Measurements from ENCODE around the gene DIO1.

Gene DIO1

DNA sequence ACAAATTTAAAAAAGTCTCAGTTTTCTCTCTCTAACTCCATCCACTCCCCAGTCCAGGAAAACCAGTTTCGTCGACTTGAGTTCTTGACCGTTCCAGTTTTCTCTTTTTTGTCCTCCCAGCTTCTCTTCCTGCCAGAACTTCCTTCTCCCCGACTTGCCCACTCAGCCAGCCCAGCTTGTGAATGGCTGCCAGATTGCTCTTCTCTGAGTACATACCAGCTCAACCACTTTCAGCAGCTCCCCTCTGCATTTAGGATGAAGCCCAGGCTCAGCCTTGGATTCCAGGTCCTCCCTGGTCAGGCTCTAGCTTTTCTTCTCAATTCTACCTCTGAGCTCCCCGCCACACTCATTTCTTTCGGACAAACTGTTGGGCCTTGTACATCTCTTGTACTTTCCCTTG lies 1.4 kb downstream of the DIO1 start:
- no peak for DNase-seq

DNA sequence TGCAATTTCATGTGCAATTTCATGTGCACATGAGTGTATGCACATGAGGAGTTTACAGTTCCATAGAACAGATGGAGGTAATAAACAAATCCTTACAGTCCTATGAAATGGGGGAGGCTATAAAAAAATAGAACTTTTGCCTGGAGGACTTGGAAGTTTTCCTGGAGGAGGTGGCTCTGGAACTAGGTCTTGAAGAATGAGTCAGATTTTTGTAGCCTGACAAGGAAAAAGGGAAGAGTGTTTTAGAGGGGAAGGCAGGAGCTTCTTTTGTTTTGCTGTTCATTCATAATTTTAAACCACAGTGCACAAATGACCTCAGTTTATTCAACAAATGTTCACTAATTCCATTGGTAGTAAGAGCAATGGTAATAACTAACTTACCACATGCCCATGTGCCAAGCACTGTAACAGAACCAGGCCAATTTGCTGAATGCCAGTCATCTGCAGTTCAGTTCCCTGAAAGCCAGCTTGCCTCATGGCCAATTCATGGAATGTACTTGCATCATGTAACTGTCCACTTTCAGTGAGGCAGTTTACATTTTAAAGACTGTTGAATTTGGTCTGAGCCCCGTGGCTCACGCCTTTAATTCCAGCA lies 2.7 kb downstream of the DIO1 start:
- DNase-seq: no peak

GRCh38 chr1:53899206-53899628 lies 5.2 kb downstream of the DIO1 start:
- DNase-seq: no peak

- DNase-seq: no peak
Measured at GRCh38 chr1:53899708-53900107, 5.7 kb downstream of the DIO1 start.

GRCh38 chr1:53902235-53903138 lies 8.5 kb downstream of the DIO1 start:
- no peak for DNase-seq

DNA sequence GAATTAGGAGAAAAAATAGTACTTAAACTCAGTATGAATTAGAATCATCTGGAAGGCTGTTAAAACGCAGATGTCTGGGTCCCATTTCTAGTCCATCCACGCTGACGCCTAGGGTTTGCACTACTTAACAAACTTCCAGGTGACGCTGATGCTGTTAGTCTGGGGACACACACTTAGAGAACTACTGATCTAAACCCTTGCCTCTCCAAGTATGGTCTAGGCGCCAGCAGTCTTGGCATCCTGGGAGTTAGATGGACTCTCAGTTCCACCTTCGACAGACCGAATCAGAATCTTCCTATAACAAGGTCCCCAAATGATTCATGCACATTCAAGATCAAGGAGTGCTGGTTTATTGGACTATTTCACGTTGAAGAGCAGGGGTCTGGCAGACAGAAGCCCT lies 11.5 kb downstream of the DIO1 start:
- no peak for DNase-seq

- no peak for DNase-seq
Measured at GRCh38 chr1:53906121-53906520, 12.1 kb downstream of the DIO1 start.

- DNase-seq: no peak
Measured at GRCh38 chr1:53909946-53910345, 16.0 kb downstream of the DIO1 start.

DNA sequence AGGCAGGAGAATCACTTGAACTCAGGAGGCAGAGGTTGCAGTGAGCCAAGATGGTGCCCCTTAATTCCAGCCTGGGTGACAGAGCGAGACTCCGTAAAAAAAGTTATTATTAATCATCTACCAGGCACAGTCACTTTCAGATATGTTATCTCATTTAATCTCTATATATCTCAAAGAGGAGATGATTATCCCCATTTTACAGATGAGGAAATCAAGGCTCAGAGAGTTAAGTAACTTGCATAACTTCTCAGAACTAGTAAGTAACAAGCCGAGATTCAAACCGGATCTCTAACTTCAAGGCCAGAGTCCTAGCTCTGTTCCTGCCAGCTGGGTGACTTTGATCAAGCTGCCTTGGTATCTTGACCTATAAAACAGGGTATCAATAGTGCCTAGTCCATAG lies 17.5 kb downstream of the DIO1 start:
- DNase-seq: no peak

DNA sequence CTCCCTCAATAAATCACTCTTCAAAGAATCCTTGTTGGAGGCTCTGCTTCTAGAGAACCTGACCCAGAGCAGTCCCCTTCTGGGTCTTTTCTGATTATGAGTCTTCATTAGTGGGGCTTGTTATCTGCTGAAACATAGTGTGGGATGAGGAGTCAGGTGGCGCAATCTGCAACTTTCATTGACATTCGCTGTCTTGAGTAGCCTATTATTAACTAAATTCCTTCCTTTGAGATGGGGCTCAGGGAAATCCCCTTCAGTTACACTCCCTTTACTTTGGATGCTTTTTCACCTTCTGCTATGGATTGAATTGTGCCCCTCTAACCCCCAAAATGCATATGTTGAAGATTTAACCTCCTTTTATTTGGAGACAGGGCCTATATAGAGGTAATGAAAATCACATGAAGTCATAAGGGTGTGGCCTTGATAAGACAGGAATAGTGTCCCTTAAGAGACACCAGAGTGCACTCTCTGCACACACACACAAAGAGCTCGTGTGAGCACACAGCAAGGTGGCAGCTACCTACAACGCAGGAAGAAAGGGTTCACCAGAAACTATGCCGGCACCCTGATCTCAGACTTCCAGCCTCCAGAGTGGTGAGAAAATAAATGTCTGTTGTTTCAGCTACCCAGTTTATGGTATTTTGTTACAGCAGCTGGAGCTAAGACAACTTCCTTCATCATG lies 19.5 kb downstream of the DIO1 start:
- DNase-seq: no peak

DNA sequence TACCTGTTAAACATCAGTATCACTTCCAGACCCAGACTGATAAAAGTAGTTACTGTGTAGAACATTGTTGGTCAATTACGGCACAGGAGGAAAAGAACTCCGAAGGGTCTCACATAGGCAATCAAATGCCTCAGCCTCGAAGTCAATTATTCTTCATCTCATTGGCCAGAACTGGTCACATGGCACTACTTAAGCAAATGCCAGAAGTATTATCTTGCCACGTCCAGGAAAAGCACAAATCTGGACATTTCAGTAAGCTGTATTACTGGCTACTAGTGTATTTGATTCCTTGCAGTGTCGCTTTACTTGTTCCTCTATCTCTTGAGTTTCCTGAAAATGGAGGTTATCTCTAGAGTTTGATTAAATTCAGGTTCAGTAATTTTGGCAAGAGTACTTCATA lies 24.4 kb downstream of the DIO1 start:
- no peak for DNase-seq

DNA sequence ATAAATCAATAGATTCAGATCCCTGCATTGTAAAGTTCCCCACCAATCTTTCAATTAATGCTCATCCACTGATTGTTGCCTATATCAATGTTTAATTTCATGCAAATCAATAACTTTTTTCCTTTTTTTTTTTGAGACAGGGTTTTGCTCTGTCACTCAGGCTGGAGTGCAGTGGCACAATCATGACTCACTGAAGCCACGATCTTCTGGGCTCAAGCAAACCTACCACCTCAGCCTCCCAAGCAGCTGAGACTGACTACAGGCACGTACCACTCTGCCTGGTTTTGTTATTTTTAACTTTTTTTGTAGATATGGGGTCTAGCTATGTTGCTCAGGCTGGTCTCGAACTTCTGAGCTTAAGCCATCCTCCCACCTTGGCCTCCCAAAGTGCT lies 25.7 kb downstream of the DIO1 start:
- DNase-seq: no peak

- no peak for DNase-seq
Measured at GRCh38 chr1:53927376-53927881, 33.4 kb downstream of the DIO1 start.

- DNase-seq: no peak
Measured at GRCh38 chr1:53929246-53929960, 35.4 kb downstream of the DIO1 start.

DNA sequence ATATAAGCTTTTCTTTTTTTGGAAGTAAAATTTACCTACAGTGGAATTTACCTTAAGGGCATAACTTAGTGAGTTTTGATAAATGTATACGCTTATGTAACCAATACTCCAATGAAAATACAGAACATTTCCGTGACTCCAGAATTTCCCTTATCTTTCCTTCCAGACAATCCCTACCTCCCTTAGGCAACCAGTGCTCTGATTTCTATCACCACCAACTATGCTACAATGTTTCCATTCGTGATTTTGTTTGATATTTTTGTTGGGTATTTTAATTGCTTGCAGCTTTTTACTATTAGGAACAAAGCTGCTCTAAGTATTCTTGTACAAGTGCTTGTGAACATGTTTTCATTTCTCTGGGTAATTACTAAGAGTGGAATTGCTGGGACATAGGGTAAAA lies 36.9 kb downstream of the DIO1 start:
- DNase-seq: no peak

DNA sequence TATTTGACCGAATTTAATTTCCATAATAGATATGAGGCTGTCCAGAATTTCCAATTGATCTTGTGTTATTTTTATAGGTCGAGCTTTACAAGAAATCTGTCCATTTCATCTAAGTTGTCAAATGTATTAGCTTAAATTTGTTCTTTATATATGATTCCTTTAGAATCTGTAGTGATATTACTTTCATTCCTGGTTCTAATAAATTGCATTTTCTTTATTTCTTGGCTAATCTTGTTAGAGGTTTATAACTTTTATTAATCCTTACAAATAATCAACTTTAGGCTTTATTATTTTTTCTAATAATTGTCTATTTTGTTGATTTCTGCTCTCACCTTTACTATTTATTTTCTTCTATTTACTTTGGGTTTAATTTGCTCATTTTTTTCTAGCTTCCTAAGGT lies 37.5 kb downstream of the DIO1 start:
- DNase-seq: no peak

- DNase-seq: no peak
Measured at GRCh38 chr1:53934170-53934765, 40.3 kb downstream of the DIO1 start.

GRCh38 chr1:53936430-53936829 lies 42.4 kb downstream of the DIO1 start:
- DNase-seq: no peak

DNA sequence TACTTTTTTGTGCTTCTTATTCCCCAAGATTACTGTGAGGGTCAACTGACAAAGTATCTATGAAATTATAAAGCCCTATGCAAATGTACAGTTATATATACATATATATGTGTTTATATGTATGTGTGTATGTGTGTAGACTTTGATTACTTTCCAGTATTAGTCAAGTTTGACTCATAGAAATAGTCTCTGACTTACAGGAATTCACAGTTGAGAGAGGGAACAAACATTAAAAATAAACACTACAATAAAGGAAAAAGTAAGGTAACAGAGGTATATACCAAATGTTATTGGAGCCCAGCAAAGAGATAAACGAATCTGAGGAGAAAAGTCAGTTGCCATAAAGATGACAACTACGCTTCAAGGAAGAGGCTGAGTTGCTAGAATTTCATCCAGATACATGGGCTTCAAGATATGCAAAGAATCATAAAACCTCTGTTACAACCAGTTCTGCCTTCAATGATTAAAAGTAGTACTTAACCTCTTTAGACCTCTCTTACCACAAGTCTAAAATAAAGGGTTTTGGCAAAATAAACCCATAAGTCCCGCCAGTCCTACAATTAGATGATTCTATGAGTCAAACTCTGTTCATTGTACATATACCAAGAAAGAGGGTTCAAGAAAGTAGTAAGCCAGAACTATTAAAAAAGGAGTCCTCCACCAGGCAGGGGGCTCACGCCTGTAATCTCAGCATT lies 44.3 kb downstream of the DIO1 start:
- DNase-seq: no peak

GRCh38 chr1:53942127-53942957 lies 48.4 kb downstream of the DIO1 start:
- no peak for DNase-seq

DNA sequence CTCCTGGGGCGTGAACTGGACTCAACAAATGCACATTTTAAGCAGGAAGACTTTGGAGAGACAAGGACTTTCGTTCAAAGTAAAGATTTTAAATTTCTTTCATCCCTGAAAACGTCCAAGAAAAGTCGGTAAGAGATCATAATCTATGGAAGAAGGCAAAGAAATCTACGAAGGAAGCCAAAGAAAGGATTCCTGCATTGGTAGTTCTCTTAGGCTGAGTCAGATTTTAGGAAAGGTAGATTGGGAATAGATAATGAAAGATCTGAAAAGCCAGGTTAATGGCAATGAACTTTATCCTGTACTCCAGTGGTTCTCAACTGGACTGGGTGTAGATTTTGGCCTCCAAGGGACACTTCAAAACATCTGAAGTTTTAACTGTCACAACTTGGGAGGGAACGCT lies 49.1 kb downstream of the DIO1 start:
- DNase-seq: no peak

All from stimulated activated CD4-positive, alpha-beta T cell treated with anti-CD3 and anti-CD28 coated beads, Interleukin-12 subunit alpha, Interleukin-12 subunit beta, amount 100 ng/mL, for 4 hours (primary cell).